Stimulated activated CD8-positive, alpha-beta memory T cell treated with anti-CD3 and anti-CD28 coated beads, Interleukin-7, amount 100 ng/mL, for 48 hours (primary cell): ENCODE measurements around the gene ESR1.
"Not testable (repeated sequence)": the region's sequence is repeated elsewhere in the genome, so short reads cannot be mapped to it uniquely, and the experiment has no call there.

Experiments used
- DNase-seq, 2 donors: peaks; one replicate each; pipeline ENCODE4 v3.0.0-alpha.2; 2020; ENCODE audit warnings: low read depth in 1 of 2; ENCODE audit errors: extremely low read depth in 1 of 2

ESR1 gene

DNA sequence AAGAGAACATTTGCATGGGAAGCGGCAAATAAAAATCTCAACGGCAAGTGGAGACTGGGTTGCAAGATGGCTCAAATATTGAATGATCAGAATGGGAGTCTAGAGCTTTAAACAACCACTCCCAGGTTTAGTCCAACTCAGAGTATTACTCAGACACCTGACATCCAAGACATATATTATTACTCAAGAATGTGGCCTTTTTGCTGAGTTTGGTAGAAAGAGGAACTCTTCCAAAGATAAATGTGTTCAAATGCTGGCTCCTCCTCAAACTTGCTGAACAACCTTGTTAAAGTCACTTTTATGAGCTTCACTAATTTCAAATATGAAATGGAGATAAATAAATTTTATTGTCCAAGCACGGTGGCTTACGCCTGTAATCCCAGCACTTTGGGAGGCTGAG, 77.8 kb downstream of the ESR1 start:
- no peak for DNase-seq

GRCh38 chr6:151891524-151891923, 84.0 kb downstream of the ESR1 start:
- no peak for DNase-seq

- DNase-seq = not testable (repeated sequence)
Observed at GRCh38 chr6:151894426-151894825, 86.9 kb downstream of the ESR1 start.

- not testable (repeated sequence) for DNase-seq
Observed at GRCh38 chr6:151899221-151899620, 91.7 kb downstream of the ESR1 start.

- not testable (repeated sequence) for DNase-seq
Observed at GRCh38 chr6:151899796-151900195, 92.3 kb downstream of the ESR1 start.

DNA sequence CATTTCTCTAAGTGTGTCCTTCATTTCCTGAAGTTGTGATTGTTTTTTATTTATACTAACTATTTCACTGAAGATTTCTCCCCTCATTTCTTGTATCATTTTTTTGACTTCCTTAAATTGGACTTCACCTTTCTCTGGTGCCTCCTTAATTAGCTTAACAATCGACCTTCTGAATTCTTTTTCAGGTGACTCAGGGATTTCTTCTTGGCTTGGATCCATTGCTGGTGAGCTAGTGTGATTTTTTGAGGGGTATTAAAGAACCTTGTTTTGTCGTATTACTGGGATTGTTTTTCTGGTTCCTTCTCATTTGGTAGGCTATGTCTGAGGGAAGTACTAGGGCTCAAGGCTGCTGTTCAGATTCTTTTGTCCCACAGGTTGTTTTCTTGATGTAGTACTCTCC, 92.8 kb downstream of the ESR1 start:
- DNase-seq = no peak

DNA sequence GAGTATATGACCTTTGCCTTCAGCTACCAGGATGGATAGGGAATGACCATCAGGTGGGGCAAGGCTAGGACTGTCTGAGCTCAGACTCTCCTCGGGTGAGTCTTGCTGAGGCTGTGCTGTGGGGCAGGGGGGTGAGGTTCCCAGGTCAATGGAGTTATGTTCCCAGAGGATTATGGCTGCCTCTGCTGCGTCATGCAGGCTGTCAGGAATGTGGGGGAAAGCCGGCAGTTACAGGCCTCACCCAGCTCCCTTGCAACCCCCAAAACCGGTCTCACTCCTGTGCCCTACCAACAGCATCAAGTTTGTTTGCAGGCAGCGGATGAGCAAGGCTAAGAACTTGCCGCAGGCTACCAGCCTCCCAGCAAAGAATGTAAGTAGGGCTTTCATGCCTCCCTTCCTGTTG, 93.5 kb downstream of the ESR1 start:
- DNase-seq = no peak

DNA sequence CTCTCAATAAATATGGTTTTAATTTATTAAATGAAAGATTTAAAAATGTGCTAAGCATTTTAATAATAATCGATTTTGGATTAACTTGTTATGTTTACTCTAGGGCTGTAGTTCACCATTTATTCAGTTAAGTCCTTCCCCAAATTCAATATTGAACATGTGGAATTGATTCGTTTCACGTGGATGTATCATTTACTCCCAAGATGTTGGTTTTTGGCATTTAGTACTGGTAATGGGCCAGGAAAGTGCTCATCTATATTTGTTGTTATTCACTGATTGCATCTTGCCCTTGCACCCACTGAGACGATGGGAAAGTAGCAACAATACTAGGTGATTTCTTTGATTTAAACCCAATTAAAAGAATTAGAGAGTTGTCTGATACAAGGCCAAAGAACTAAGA, 97.1 kb downstream of the ESR1 start:
- no peak for DNase-seq

DNA sequence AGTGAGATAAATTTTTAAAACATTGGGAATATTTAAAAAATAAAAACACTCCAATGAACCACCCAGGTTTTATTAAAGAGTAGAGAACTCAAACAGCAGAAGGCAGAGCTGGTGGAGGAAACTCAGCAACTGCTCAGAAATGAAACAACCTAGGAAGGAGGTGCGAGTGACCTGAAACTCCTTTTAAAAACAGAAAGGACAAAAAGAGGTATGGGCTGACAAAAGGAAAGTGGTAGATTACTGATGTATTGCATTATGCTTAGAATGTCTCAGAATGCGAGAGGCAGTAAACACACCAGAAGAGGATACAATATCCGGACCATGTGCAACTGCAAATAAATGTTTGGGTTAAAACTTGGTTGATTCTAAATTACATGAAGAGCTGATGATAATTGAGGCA, 97.6 kb downstream of the ESR1 start:
- no peak for DNase-seq

- no peak for DNase-seq
Observed at GRCh38 chr6:151905854-151906253, 98.4 kb downstream of the ESR1 start.

GRCh38 chr6:151911401-151911800, 103.9 kb downstream of the ESR1 start:
- DNase-seq = no peak

GRCh38 chr6:151914484-151914883, 107.0 kb downstream of the ESR1 start:
- no peak for DNase-seq

- no peak for DNase-seq
Observed at GRCh38 chr6:151916075-151916474, 108.6 kb downstream of the ESR1 start.

DNA sequence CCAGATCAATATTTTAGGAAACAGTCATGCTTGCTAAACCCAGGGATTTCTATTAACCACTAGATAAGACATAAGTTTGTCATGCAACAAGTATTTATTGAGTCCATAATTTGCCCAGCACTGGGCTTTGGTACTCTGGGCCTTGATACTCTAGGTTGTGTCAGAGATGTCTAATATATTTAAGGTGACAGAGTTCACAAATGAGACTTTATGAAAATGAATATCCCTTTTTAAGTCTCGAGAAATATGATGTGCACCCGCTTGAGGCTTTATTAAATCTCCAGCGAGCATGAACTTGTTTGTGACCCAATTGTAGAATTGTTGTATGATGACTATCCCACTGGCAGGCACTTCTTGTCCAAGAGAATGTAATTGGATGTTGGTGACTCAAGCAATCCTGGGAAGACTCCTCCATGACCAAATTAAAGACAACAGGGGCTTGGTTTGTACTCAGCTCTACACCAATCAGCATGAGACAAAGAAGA, 109.2 kb downstream of the ESR1 start:
- DNase-seq = no peak

DNA sequence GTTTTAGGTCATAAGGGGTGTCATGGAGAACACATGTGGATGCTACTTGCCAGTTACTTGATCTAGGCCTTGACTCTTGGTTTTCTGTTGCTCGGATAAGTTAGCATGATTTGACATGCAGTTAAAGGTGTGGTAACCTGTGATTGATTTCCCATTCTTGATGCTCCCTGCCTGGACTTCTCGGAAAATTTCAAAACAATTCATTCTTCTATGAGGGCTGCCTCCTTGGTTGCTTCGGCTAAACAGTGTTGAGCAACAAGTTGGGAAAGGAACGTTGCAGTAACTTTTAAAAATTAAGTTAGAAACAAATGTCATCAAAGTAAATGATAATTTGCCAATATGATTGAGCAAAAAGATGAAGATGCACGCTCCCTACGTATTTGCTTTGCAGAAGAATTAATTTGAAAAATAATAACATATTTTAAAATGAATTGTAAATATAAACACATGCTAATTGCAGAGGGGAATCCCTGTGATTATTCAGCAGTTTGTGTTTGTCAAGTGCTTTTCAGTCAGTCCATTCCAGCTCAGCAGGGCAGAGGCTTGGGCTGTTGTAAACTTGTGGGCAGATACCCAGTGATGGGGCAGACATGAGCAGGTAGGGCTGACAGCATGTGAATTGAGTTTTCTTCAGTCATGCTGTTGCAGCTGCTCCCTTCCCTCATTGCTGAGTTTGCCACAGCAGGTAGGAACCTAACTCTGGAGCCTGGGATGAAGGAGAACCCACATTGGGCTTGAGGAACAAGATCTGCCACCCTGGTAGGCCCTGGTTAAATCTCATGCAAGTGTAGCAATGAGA, 110.2 kb downstream of the ESR1 start:
- no peak for DNase-seq

- no peak for DNase-seq
Observed at GRCh38 chr6:151940307-151940706, 132.8 kb downstream of the ESR1 start.

- no peak for DNase-seq
Observed at GRCh38 chr6:151948002-151948743, 140.7 kb downstream of the ESR1 start.

GRCh38 chr6:151958332-151958731, 150.8 kb downstream of the ESR1 start:
- no peak for DNase-seq

DNA sequence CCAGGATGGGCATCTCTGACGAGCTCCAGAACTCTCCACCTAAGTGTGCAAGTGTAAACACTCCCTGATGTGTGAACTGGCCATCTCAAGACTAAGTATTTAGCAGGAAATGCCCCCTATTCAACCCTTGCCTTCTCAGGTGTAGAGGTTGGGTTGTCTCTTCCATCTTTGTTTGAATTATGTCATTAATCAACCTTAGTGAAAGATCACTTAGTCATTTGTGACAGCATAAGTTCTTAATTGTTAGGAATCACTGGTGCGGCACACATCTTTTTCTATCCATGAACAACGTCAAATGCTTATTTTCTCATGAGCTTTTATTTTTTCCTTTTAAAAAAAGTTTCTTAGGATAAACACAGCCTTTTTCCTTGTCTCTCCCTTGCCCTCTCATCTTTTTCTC, 151.6 kb downstream of the ESR1 start:
- DNase-seq = no peak

GRCh38 chr6:151961809-151962208, 154.3 kb downstream of the ESR1 start:
- DNase-seq = no peak

DNA sequence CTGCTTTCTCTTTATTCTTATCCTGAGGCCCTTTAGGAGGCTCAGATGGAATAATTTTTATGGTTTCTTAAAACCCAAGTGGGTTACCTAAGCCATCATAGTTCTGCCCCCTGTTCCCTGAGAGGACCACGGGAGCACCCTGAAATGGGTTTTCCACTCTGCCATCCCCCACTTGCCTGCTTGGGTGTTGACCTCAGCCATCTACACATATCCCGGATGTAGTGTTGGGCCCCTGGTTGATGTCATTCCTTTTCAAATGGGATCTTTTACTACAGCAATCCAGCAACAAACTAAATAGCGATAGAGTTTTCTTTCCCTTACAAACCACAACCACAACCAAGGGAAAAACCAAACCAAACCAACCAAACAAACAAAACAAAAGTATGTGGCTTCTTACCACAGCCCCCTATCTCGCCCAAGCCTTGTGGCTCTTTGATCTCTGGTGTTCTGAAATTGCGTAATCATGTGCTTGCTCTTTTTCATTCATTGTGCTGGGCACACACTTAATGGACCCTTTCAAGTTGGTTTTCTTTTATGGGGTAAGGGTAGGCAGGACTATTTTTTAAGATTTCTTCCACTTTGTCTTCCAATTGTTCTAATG, 154.9 kb downstream of the ESR1 start:
- peak in 1 of 2 donors; percentile 0 for DNase-seq

DNA sequence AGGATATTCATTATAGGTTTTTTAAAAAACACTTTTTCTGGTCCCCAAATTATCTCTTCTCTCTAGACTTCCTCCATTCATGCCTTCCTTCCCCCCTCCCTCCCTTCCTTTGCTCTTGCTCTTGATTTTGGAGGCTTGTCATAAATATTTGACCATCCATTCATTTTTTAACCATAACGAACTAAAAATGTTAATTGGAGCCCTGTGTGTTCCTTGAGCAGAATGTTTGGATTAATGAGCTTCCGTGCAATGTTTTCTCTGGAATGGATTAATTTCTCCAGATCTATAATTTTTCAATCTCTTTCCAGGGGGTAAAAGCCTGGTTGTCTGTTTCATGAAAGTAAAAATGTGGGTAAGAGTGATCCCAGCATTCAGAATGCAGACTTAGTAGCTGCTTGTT, 155.5 kb downstream of the ESR1 start:
- no peak for DNase-seq
